Lung (tissue), 12 donors: ENCODE data around the gene LATS2. TPM values are rescaled to one million over a fixed set of nuclear protein-coding genes. Genes with fewer than 3 reads are reported as not detected.
"Not testable (repeated sequence)": the region's sequence is repeated elsewhere in the genome, so short reads cannot be mapped to it uniquely, and the experiment has no call there.

Source experiments
- ATAC-seq: fragments of 200-7000 bp; cut with Tn5 transposase; one replicate; pipeline ENCODE4 v1.9.1; 2020; ENCODE audit warnings: moderate number of reproducible peaks; ENCODE audit not compliant: insufficient read depth, low FRiP score
- DNase-seq, 3 donors: peaks; one replicate each; pipeline ENCODE4 v3.0.0-alpha.2; 2013 to 2017
- H3K27ac ChIP-seq, 2 donors: one replicate each; pipeline ENCODE4 v1.5.1; 2013; ENCODE audit warnings: mild to moderate bottlenecking in 2 of 2, moderate library complexity in 2 of 2, control low read depth in 1 of 2, inconsistent platforms in 1 of 2, low read depth in 1 of 2, low read length in 1 of 2
- H3K27me3 ChIP-seq, 3 donors: one replicate each; pipeline ENCODE4 v1.5.1; 2013; ENCODE audit warnings: low read length in 2 of 3; ENCODE audit not compliant: control insufficient read depth in 3 of 3, insufficient read depth in 3 of 3
- H3K36me3 ChIP-seq, 4 donors: one replicate each; pipeline ENCODE4 v1.5.1; 2013; ENCODE audit warnings: low read length in 4 of 4, mild to moderate bottlenecking in 1 of 4, moderate library complexity in 1 of 4; ENCODE audit not compliant: control insufficient read depth in 4 of 4, insufficient read depth in 4 of 4
- H3K4me1 ChIP-seq, 5 donors: one replicate each; pipeline ENCODE4 v1.5.1; 2013; ENCODE audit warnings: low read length in 5 of 5, mild to moderate bottlenecking in 2 of 5, moderate library complexity in 1 of 5; ENCODE audit not compliant: control insufficient read depth in 5 of 5, insufficient read depth in 5 of 5
- H3K4me3 ChIP-seq: one replicate; pipeline ENCODE4 v1.5.1; 2013; ENCODE audit warnings: mild to moderate bottlenecking, control low read depth, moderate library complexity
- H3K9ac ChIP-seq, 2 donors: one replicate each; pipeline ENCODE4 v1.5.1; 2013; ENCODE audit warnings: low read length in 2 of 2, control low read depth in 1 of 2; ENCODE audit not compliant: insufficient read depth in 1 of 2
- H3K9me3 ChIP-seq, 4 donors: one replicate each; pipeline ENCODE4 v1.5.1; 2013; ENCODE audit warnings: low read length in 3 of 4, mild to moderate bottlenecking in 1 of 4, moderate library complexity in 1 of 4; ENCODE audit not compliant: control insufficient read depth in 4 of 4, insufficient read depth in 3 of 4
- CTCF ChIP-seq: IDR thresholded peaks from 2 replicates; pipeline ENCODE4 v1.5.1; 2012; ENCODE audit warnings: mild to moderate bottlenecking; ENCODE audit errors: control extremely low read depth, extremely low read depth
- WGBS, 2 donors: extraction: QIAGEN DNeasy Blood & Tissue Kit; methylation state at CpG; one replicate each; pipeline ENCODE4 v1.1.7; 2013; 5-methylcytosine and 5-hydroxymethylcytosine counted together
- polyA plus RNA-seq, 2 donors: library from polyadenylated mRNA; stranded (reverse); fragments of 200-250 nt; gene quantifications; one replicate each; pipeline ENCODE4 v1.2.1, GENCODE V29; 2013
- total RNA-seq, 2 donors: library from RNA; depleted of rRNA in 1 of 2; stranded (reverse); fragments of >200 nt in 1 of 2; gene quantifications; one replicate each; pipeline ENCODE4 v1.2.1, GENCODE V29; 2014 to 2021
- donor health status: control.
- donor health status: control.
- donor health status: Bipolar disorder and iron deficiency.
- donor health status: healthy.
- donor health status: DM: yes; HTN: yes; CAD: no.

LATS2 gene
- total and polyA plus RNA-seq, 4 donors: 7.7 to 37.5 (median 21.3) TPM

DNA sequence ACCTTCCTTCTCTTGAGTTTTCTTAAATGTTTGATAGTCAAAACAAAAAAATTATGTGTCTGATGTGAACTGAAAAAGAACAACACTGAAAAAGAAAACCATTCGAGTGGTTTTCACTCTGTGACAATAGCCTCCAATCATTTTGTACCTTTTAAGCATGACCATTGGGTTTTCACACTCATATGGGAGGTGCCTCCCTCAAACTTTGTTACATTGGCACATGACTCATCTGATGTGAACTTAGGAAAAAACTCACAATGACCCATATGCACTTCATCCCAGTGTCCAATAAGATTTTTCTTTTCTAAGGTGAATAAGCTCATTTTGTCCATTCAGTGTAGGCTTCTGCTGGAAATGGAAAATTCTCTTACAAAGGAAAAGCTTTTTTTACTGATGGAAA lies 92.2 kb downstream of the LATS2 start:
- no peak for ATAC-seq
- no peak for DNase-seq

DNA sequence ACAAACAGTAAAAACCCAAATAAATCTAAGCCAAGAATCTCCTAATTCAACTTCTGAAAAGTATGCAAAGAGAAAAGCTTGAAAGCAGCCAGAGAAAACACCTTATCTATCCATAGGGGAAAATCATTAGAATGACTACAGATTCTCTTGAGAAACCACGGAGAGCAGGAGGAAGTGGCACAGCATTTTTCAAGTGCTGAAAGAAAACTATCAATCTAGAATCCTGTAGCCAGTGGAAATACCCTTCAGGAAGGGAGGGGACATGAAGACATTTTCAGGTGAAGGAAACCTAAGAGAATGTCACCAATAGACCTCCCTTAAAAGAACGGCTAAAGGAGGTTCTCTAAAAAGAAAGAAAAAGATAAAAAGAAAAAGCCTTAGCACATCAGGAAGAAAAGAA lies 92.6 kb downstream of the LATS2 start:
- Histone ChIP-seq H3K36me3 (peaks cover 2 to 9% (median 6%) of the 10 kb centered on the region in 4 donors), H3K9me3 (no peaks in the 10 kb centered on the region), H3K9ac (no peak overlapping the region), H3K27ac (no peak overlapping the region), H3K4me1 (peaks cover 0 to 9% (median 0%) of the 10 kb centered on the region in 5 donors), H3K4me3 (no peak overlapping the region), H3K27me3 (no peaks in the 10 kb centered on the region)
- DNase-seq (no peak), ATAC-seq (no peak)
- WGBS, 2 donors: 42 to 44% methylated on average over 2 of the region's 2 CpGs
- TF ChIP-seq CTCF: no peak

More for the DNA sequence above, 92.2 kb downstream of the LATS2 start:
- WGBS, 2 donors: 79 to 83% methylated on average over 1 of the region's 1 CpG
- H3K4me1 ChIP-seq: peaks cover 0 to 6% (median 0%) of the 10 kb centered on the region in 5 donors
- peaks cover 2 to 12% (median 7%) of the 10 kb centered on the region in 4 donors for H3K36me3 ChIP-seq
- no peak overlapping the region for H3K4me3 ChIP-seq
- H3K9me3 ChIP-seq: no peaks in the 10 kb centered on the region
- H3K27ac ChIP-seq: no peak overlapping the region
- H3K27me3 ChIP-seq: no peaks in the 10 kb centered on the region
- H3K9ac ChIP-seq: no peak overlapping the region
- no peak for TF ChIP-seq CTCF

DNA sequence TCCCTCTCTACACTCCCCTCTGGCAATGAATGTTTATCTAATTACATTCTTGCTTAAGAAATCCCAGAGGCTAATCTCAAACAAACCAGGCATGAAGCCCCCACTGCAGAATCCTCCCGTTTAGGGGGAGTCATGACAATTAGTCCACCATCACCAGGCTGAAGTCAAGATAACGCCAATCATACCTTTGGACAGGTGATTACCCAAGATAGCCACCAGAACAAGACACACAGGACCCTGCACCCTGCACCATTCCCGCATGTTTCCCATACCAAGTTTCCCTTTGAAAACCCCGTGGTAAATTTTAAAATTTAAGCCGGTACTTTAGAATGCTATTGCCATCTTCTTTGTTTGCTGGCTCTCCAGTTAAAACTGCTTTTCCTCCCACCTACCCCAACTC lies 94.0 kb downstream of the LATS2 start:
- H3K4me1 ChIP-seq: peaks cover 0 to 9% (median 0%) of the 10 kb centered on the region in 5 donors
- WGBS, 2 donors: 80 to 87% methylated on average over 5 of the region's 5 CpGs
- DNase-seq: no peak
- no peak overlapping the region for H3K9ac ChIP-seq
- TF ChIP-seq CTCF: no peak
- no peaks in the 10 kb centered on the region for H3K27me3 ChIP-seq
- H3K36me3 ChIP-seq: peaks cover 0 to 2% (median 0%) of the 10 kb centered on the region in 4 donors
- no peak for ATAC-seq
- no peak overlapping the region for H3K4me3 ChIP-seq
- no peak overlapping the region for H3K27ac ChIP-seq
- no peaks in the 10 kb centered on the region for H3K9me3 ChIP-seq

- no peak overlapping the region for H3K9ac ChIP-seq
- peaks cover 0 to 9% (median 0%) of the 10 kb centered on the region in 5 donors for H3K4me1 ChIP-seq
- H3K36me3 ChIP-seq: no peaks in the 10 kb centered on the region
- H3K4me3 ChIP-seq: no peak overlapping the region
- ATAC-seq (no peak), DNase-seq (no peak)
- no peaks in the 10 kb centered on the region for H3K9me3 ChIP-seq
- WGBS, 2 donors: 93 to 96% methylated on average over 3 of the region's 3 CpGs
- no peak overlapping the region for H3K27ac ChIP-seq
- no peaks in the 10 kb centered on the region for H3K27me3 ChIP-seq
- no peak for TF ChIP-seq CTCF
Observed at GRCh38 chr13:20964904-20965303, 96.5 kb downstream of the LATS2 start.

GRCh38 chr13:20961663-20962062 lies 99.7 kb downstream of the LATS2 start:
- DNase-seq, H3K27ac ChIP-seq, H3K4me3 ChIP-seq, H3K9me3 ChIP-seq, H3K36me3 ChIP-seq, H3K4me1 ChIP-seq, H3K9ac ChIP-seq, H3K27me3 ChIP-seq, ATAC-seq: not testable (repeated sequence)
- 89 to 95% methylated on average over 10 of the region's 10 CpGs for WGBS, 2 donors
